SK-N-SH treated with all-trans-retinoic acid at 6 μM for 48 hours (cell line): ENCODE measurements around the gene DHRS3.

Source experiments
- ARNTL ChIP-seq: fragments of 450-650 bp; formaldehyde crosslinking; IDR thresholded peaks from 2 replicates; pipeline ENCODE4 v1.5.0; 2020; ENCODE audit warnings: low read depth, mild to moderate bottlenecking, moderate library complexity, borderline replicate concordance
- BACH2 ChIP-seq: fragments of 250-450 bp; sonication (Bioruptor Pico); IDR thresholded peaks from 2 replicates; pipeline ENCODE4 v1.9.0; 2021; ENCODE audit warnings: mild to moderate bottlenecking, borderline replicate concordance
- CSDC2 ChIP-seq: fragments of 250-450 bp; sonication (Bioruptor Pico); IDR thresholded peaks from 2 replicates; pipeline ENCODE4 v1.5.0; 2020; ENCODE audit warnings: mild to moderate bottlenecking, moderate library complexity
- GLIS3 ChIP-seq: fragments of 250-450 bp; sonication (Bioruptor Pico); IDR thresholded peaks from 2 replicates; pipeline ENCODE4 v1.5.0; 2020; ENCODE audit warnings: mild to moderate bottlenecking, moderate library complexity
- ISL1 ChIP-seq: fragments of 250-450 bp; sonication (Bioruptor Pico); IDR thresholded peaks from 2 replicates; pipeline ENCODE4 v2.1.2; 2022; ENCODE audit warnings: mild to moderate bottlenecking, moderate library complexity
- SNAI2 ChIP-seq: fragments of 250-450 bp; sonication (Bioruptor Pico); IDR thresholded peaks from 2 replicates; pipeline ENCODE4 v1.5.0; 2020; ENCODE audit warnings: mild to moderate bottlenecking, moderate library complexity
- ZC3H10 ChIP-seq: fragments of 250-450 bp; sonication (Bioruptor Pico); IDR thresholded peaks from 2 replicates; pipeline ENCODE4 v1.5.1; 2021; ENCODE audit warnings: mild to moderate bottlenecking, moderate library complexity
- ZFP3 ChIP-seq: fragments of 250-450 bp; sonication (Bioruptor Pico); IDR thresholded peaks from 2 replicates; pipeline ENCODE4 v1.5.0; 2020; ENCODE audit warnings: mild to moderate bottlenecking, moderate library complexity
- ZNF70 ChIP-seq: fragments of 450-650 bp; formaldehyde crosslinking; IDR thresholded peaks from 2 replicates; pipeline ENCODE4 v1.5.0; 2020; ENCODE audit warnings: mild to moderate bottlenecking, moderate library complexity
- ZNF8 ChIP-seq: fragments of 450-650 bp; formaldehyde crosslinking; IDR thresholded peaks from 2 replicates; pipeline ENCODE4 v1.5.0; 2020; ENCODE audit warnings: mild to moderate bottlenecking, moderate library complexity
- TF ChIP-seq, protein P1 (sequence below): fragments of 250-450 bp; sonication (Bioruptor Pico); IDR thresholded peaks from 2 replicates; pipeline ENCODE4 v1.8.0; 2020; ENCODE audit warnings: mild to moderate bottlenecking, moderate library complexity, borderline replicate concordance
- TF ChIP-seq, protein P2 (sequence below): fragments of 250-450 bp; sonication (Bioruptor Pico); IDR thresholded peaks from 2 replicates; pipeline ENCODE4 v1.8.0; 2021; ENCODE audit warnings: low read depth, mild to moderate bottlenecking, moderate library complexity, borderline replicate concordance

DNA sequence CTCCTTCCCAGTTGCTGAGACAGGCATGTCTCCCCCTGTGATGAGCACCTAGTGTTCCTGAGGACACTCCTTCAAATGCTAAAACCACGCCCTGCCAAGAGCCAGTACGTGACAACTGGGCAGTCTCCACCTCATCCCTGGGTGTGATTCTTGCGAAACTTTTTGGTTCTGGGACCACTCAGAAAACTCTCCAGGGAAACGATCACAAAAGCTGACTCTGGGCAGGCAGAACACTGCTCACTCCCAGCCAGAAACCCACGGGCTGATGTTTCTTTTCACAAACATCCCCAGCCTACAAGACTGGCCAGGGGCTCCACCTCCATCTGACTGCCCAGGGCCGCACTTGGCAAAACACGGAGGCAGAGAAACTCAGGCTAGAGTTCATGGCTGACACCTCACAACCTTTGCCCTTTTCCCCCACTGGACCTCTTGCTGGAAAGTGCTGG, 24.4 kb downstream of the DHRS3 start:
- TF ChIP-seq, protein P1, sequence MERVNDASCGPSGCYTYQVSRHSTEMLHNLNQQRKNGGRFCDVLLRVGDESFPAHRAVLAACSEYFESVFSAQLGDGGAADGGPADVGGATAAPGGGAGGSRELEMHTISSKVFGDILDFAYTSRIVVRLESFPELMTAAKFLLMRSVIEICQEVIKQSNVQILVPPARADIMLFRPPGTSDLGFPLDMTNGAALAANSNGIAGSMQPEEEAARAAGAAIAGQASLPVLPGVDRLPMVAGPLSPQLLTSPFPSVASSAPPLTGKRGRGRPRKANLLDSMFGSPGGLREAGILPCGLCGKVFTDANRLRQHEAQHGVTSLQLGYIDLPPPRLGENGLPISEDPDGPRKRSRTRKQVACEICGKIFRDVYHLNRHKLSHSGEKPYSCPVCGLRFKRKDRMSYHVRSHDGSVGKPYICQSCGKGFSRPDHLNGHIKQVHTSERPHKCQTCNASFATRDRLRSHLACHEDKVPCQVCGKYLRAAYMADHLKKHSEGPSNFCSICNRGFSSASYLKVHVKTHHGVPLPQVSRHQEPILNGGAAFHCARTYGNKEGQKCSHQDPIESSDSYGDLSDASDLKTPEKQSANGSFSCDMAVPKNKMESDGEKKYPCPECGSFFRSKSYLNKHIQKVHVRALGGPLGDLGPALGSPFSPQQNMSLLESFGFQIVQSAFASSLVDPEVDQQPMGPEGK, result no peak
- TF ChIP-seq ZC3H10 (no peak), SNAI2 (CRISPR knock-in tag) (no peak), ARNTL (CRISPR knock-in tag) (no peak), CSDC2 (CRISPR knock-in tag) (no peak), ZNF70 (no peak), BACH2 (CRISPR knock-in tag) (no peak), ISL1 (CRISPR knock-in tag) (no peak), ZFP3 (CRISPR knock-in tag) (no peak), GLIS3 (no peak), ZNF8 (CRISPR knock-in tag) (no peak)
- TF ChIP-seq, protein P2, sequence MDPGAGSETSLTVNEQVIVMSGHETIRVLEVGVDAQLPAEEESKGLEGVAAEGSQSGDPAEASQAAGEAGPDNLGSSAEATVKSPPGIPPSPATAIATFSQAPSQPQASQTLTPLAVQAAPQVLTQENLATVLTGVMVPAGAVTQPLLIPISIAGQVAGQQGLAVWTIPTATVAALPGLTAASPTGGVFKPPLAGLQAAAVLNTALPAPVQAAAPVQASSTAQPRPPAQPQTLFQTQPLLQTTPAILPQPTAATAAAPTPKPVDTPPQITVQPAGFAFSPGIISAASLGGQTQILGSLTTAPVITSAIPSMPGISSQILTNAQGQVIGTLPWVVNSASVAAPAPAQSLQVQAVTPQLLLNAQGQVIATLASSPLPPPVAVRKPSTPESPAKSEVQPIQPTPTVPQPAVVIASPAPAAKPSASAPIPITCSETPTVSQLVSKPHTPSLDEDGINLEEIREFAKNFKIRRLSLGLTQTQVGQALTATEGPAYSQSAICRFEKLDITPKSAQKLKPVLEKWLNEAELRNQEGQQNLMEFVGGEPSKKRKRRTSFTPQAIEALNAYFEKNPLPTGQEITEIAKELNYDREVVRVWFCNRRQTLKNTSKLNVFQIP (CRISPR knock-in tag), result no peak
